GM12891 (cell line): ENCODE results near the gene USP6NL.
A peak's percentile ranks its signal among the peaks of the same experiment; 100 is the strongest.

Source experiments
- DNase-seq: peaks from one replicate; pipeline ENCODE4 v3.0.0; 2011; ENCODE audit warnings: low spot score; ENCODE audit not compliant: insufficient read length
- FAIRE-seq: peaks from 2 replicates; lab custom pipeline; 2011; peaks lifted over from hg19 to GRCh38; lab: Jason Lieb, UNC
- PAX5 ChIP-seq: IDR thresholded peaks from 2 replicates; pipeline ENCODE4 v1.6.1; 2011; ENCODE audit warnings: low read length, moderate library complexity, mild to moderate bottlenecking; ENCODE audit not compliant: insufficient read depth, severe bottlenecking
- POLR2A ChIP-seq: IDR thresholded peaks from 2 replicates; pipeline ENCODE4 v1.6.1; 2011; ENCODE audit warnings: low read depth, low read length, control low read depth
- POLR2AphosphoS5 ChIP-seq: IDR thresholded peaks from 2 replicates; pipeline ENCODE4 v1.6.1; 2011; ENCODE audit warnings: low read depth, low read length, control low read depth
- POU2F2 ChIP-seq: IDR thresholded peaks from 2 replicates; pipeline ENCODE4 v1.6.1; 2011; ENCODE audit warnings: low read depth, mild to moderate bottlenecking, control low read depth, low read length, moderate library complexity
- SPI1 ChIP-seq: IDR thresholded peaks from 2 replicates; pipeline ENCODE4 v1.6.1; 2011; ENCODE audit warnings: low read depth, low read length, control low read depth
- TAF1 ChIP-seq: IDR thresholded peaks from 2 replicates; pipeline ENCODE4 v1.6.1; 2011; ENCODE audit warnings: low read depth, low read length, control low read depth

The USP6NL gene

GRCh38 chr10:11579885-11580284 is 31.6 kb downstream of the USP6NL start:
- no peak for TF ChIP-seq POU2F2
- TF ChIP-seq SPI1 = no peak
- no peak for TF ChIP-seq POLR2AphosphoS5
- no peak for TF ChIP-seq PAX5
- no peak for TF ChIP-seq TAF1
- TF ChIP-seq POLR2A = no peak
- no peak for DNase-seq
- no peak for FAIRE-seq

GRCh38 chr10:11578802-11579255 is 32.6 kb downstream of the USP6NL start:
- TF ChIP-seq PAX5 (no peak), POU2F2 (no peak), TAF1 (no peak), POLR2A (no peak)
- FAIRE-seq (peak; percentile 88), DNase-seq (no peak)

- TF ChIP-seq PAX5 (no peak), POLR2AphosphoS5 (no peak), POU2F2 (no peak), TAF1 (no peak), SPI1 (no peak), POLR2A (no peak)
- peak; percentile 71 for FAIRE-seq
These were observed 35.2 kb downstream of the USP6NL start for GRCh38 chr10:11576092-11576809.

GRCh38 chr10:11573497-11573896 is 38.0 kb downstream of the USP6NL start:
- TF ChIP-seq PAX5 = no peak
- peak; percentile 74 for TF ChIP-seq SPI1
- FAIRE-seq = peak; percentile 92

More at GRCh38 chr10:11576092-11576809, 35.2 kb downstream of the USP6NL start:
- no peak for DNase-seq

GRCh38 chr10:11570751-11571150 is 40.7 kb downstream of the USP6NL start:
- DNase-seq (no peak), FAIRE-seq (peak; percentile 74)
- TF ChIP-seq SPI1 (no peak), TAF1 (no peak), POLR2A (no peak), POLR2AphosphoS5 (no peak), POU2F2 (no peak), PAX5 (no peak)

More at GRCh38 chr10:11573497-11573896, 38.0 kb downstream of the USP6NL start:
- DNase-seq = no peak

GRCh38 chr10:11569471-11569870 is 42.0 kb downstream of the USP6NL start:
- DNase-seq = no peak
- TF ChIP-seq POLR2A = no peak
- TF ChIP-seq SPI1 = no peak
- no peak for TF ChIP-seq POU2F2
- no peak for TF ChIP-seq PAX5
- no peak for TF ChIP-seq TAF1
- no peak for TF ChIP-seq POLR2AphosphoS5
- FAIRE-seq = peak; percentile 5

- TF ChIP-seq POLR2A = no peak
- TF ChIP-seq POLR2AphosphoS5 = no peak
- no peak for TF ChIP-seq TAF1
- TF ChIP-seq SPI1 = no peak
- no peak for TF ChIP-seq POU2F2
- no peak for TF ChIP-seq PAX5
- DNase-seq = no peak
- peak; percentile 35 for FAIRE-seq
These were observed 42.9 kb downstream of the USP6NL start for GRCh38 chr10:11568578-11568977.

- TF ChIP-seq PAX5 (no peak), POLR2AphosphoS5 (no peak), POU2F2 (no peak), TAF1 (no peak), SPI1 (no peak), POLR2A (no peak)
- FAIRE-seq (peak; percentile 16), DNase-seq (no peak)
These were observed 46.7 kb downstream of the USP6NL start for GRCh38 chr10:11564741-11565140.

GRCh38 chr10:11563936-11564335 is 47.5 kb downstream of the USP6NL start:
- TF ChIP-seq SPI1 = no peak
- no peak for TF ChIP-seq TAF1
- no peak for TF ChIP-seq POLR2AphosphoS5
- no peak for TF ChIP-seq POU2F2
- no peak for TF ChIP-seq POLR2A
- TF ChIP-seq PAX5 = no peak
- FAIRE-seq (no peak), DNase-seq (no peak)

GRCh38 chr10:11562888-11563287 is 48.6 kb downstream of the USP6NL start:
- no peak for DNase-seq
- TF ChIP-seq SPI1 = no peak
- no peak for TF ChIP-seq POU2F2
- TF ChIP-seq POLR2A = no peak
- no peak for TF ChIP-seq POLR2AphosphoS5
- TF ChIP-seq PAX5 = no peak
- TF ChIP-seq TAF1 = no peak
- FAIRE-seq = no peak
